Stimulated activated naive B cell treated with anti-CD40 and anti-IgM and Interleukin-4, amounts not matched to agents 10 μg/mL and 1 μg/mL and 100 μg/mL, for 72 hours (primary cell): ENCODE measurements around the gene IL11RA.
A peak's percentile ranks its signal among the peaks of the same experiment; 100 is the strongest.
"Not testable (repeated sequence)": the region's sequence is repeated elsewhere in the genome, so short reads cannot be mapped to it uniquely, and the experiment has no call there.

Experiments used
- ATAC-seq, 2 donors: fragments of 150-1000 bp; cut with Tn5 transposase; replicated peaks; 2 replicates each; pipeline ENCODE4 v1.10.0; 2021; ENCODE audit warnings: moderate library complexity in 1 of 2
- DNase-seq: peaks from one replicate; pipeline ENCODE4 v3.0.0; 2021
- H3K27ac Mint-ChIP-seq: one replicate; pipeline ENCODE4 v1.8.0; 2022; ENCODE audit warnings: mild to moderate bottlenecking, mixed read lengths
- H3K27me3 Mint-ChIP-seq, 2 donors: one replicate each; pipeline ENCODE4 v1.8.0; 2022; ENCODE audit warnings: mixed read lengths in 2 of 2
- H3K36me3 Mint-ChIP-seq, 2 donors: one replicate each; pipeline ENCODE4 v1.8.0; 2022; ENCODE audit warnings: mixed read lengths in 2 of 2, mild to moderate bottlenecking in 1 of 2
- H3K4me1 Mint-ChIP-seq, 2 donors: one replicate each; pipeline ENCODE4 v1.8.0; 2022; ENCODE audit warnings: mixed read lengths in 2 of 2, mild to moderate bottlenecking in 1 of 2
- H3K4me3 Mint-ChIP-seq, 2 donors: one replicate each; pipeline ENCODE4 v1.8.0; 2022; ENCODE audit warnings: mild to moderate bottlenecking in 2 of 2, mixed read lengths in 2 of 2, moderate library complexity in 1 of 2
- H3K9me3 Mint-ChIP-seq, 2 donors: one replicate each; pipeline ENCODE4 v1.8.0; 2022; ENCODE audit warnings: mixed read lengths in 2 of 2, mild to moderate bottlenecking in 1 of 2

The IL11RA gene

DNA sequence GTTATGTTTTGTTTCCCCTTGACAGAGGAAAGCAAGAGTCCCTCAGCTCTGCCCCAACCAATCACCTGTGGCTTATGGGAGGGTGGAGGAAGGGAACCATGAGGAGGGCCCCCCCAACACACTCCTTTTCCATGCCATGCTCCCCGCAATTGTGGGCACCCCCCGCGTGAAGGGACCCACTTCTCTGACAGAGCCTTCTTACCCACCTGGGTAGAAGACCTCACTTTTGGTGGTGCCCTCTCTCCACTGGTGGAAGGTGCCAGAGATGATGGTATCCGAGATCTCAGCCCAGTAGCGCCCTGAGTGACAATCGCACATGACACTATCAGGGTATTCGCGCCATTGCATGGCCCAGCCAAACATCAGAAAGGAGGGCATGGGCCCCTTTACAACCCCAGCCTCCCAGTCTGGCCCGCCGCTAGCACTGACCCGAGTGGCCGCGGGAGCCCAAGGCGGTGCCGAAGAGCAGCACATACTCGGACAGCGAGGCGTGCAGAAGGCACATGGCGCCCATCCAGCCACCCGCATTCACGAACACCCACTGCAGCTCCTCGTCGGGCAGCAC is 15.1 kb upstream of the IL11RA start:
- Mint-ChIP-seq H3K27me3 (no peaks in the 10 kb centered on the region), H3K4me1 (peaks cover 26 to 41% of the 10 kb centered on the region in 2 donors), H3K27ac (peak overlapping the region; percentile 83), H3K4me3 (peak overlapping the region; percentile 88 to 93), H3K9me3 (no peaks in the 10 kb centered on the region), H3K36me3 (peaks cover 12 to 36% of the 10 kb centered on the region in 2 donors)
- no peak for DNase-seq
- ATAC-seq: peak in 1 of 2 donors; percentile 29

GRCh38 chr9:34637356-34638137 is 14.4 kb upstream of the IL11RA start, which contains the start of gene SIGMAR1:
Gene SIGMAR1 (minus strand): TSS chr9:34637787. CDS start chr9:34637697, 90 bp downstream.
- ATAC-seq: peak; percentile 92 to 94
- H3K9me3 Mint-ChIP-seq: no peaks in the 10 kb centered on the region
- H3K4me1 Mint-ChIP-seq: peaks cover 26 to 41% of the 10 kb centered on the region in 2 donors
- H3K27me3 Mint-ChIP-seq: no peaks in the 10 kb centered on the region
- peak within 1 kb of the TSS; percentile 88 to 93 for H3K4me3 Mint-ChIP-seq
- peaks cover 12 to 29% of the 10 kb centered on the region in 2 donors for H3K36me3 Mint-ChIP-seq
- peak within 1 kb of the TSS; percentile 95 for H3K27ac Mint-ChIP-seq
- peak; percentile 92 for DNase-seq

DNA sequence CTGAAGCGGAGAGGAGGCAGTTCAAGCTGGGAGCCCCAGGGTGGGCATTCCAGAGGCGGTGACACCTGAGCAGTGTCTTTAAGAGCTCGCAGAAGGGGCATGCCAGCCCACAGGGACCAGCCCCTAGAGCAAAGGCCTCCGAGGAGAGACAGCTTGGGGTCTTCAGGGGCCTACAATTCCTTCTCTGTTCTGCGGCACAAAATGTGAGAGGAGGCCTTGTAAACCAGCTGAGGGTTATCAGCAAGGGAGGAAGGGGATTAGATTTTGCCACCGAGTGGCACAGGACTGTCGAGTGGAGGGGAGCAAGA is 13.9 kb upstream of the IL11RA start:
- no peaks in the 10 kb centered on the region for H3K27me3 Mint-ChIP-seq
- ATAC-seq: no peak
- no peak for DNase-seq
- peaks cover 10 to 26% of the 10 kb centered on the region in 2 donors for H3K36me3 Mint-ChIP-seq
- peak overlapping the region; percentile 95 for H3K27ac Mint-ChIP-seq
- peaks cover 26 to 41% of the 10 kb centered on the region in 2 donors for H3K4me1 Mint-ChIP-seq
- H3K9me3 Mint-ChIP-seq: no peaks in the 10 kb centered on the region
- peak overlapping the region; percentile 88 to 93 for H3K4me3 Mint-ChIP-seq

DNA sequence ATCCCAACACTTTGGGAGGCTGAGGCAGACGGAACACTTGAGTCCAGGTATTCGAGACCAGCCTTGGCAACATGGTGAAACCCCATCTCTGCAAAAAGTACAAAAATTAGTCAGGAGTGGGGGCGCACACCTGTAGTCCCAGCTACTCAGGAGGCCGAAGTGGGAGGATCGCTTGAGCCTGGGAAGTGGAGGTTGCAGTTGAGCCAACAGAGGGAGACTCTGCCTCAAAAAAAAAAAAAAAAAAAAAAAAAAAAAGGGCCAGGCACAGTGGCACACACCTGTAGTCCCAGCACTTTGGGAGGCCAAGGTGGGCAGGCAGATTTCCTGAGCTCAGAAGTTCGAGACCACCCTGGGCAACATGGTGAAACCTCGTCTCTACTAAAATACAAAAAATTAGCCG is 12.7 kb upstream of the IL11RA start:
- not testable (repeated sequence) for H3K4me3 Mint-ChIP-seq, H3K27ac Mint-ChIP-seq, DNase-seq, H3K9me3 Mint-ChIP-seq, H3K27me3 Mint-ChIP-seq, ATAC-seq
- H3K4me1 Mint-ChIP-seq: peaks cover 22 to 34% of the 10 kb centered on the region in 2 donors
- peaks cover 10 to 20% of the 10 kb centered on the region in 2 donors for H3K36me3 Mint-ChIP-seq

DNA sequence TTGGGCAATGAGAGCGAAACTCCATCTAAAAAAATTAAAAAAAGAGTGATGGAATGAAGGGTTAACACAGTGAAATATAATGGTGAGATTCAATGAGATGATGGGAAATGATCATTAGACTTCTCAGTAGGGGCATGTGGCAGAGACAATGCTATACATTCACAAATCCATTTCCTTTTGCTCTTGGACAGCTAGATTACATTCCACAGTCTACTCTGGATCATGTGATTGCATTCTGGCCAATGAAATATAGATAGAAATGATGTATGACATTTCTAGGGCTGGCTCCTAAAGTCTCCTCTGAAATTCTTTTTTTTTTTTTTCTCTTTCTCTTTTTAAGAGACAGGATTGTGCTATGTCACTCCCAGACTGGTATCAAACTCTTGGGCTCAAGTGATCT is 9.3 kb upstream of the IL11RA start:
- Mint-ChIP-seq H3K27ac (no peak overlapping the region), H3K36me3 (peaks cover 0 to 4% of the 10 kb centered on the region in 2 donors), H3K4me3 (no peak overlapping the region), H3K9me3 (no peaks in the 10 kb centered on the region), H3K4me1 (peaks cover 18 to 22% of the 10 kb centered on the region in 2 donors), H3K27me3 (no peaks in the 10 kb centered on the region)
- no peak for ATAC-seq
- no peak for DNase-seq

- DNase-seq: no peak
- Mint-ChIP-seq H3K4me1 (peaks cover 22 to 35% of the 10 kb centered on the region in 2 donors), H3K9me3 (no peaks in the 10 kb centered on the region), H3K27me3 (no peaks in the 10 kb centered on the region), H3K36me3 (peaks cover 19 to 25% of the 10 kb centered on the region in 2 donors), H3K27ac (no peak overlapping the region), H3K4me3 (no peak overlapping the region)
- ATAC-seq: no peak
These were observed 7.1 kb upstream of the IL11RA start for GRCh38 chr9:34644766-34645314.

- H3K4me3 Mint-ChIP-seq: peak within 1 kb of the TSS; percentile 88 to 95
- no peaks in the 10 kb centered on the region for H3K9me3 Mint-ChIP-seq
- H3K27me3 Mint-ChIP-seq: no peaks in the 10 kb centered on the region
- H3K36me3 Mint-ChIP-seq: peaks cover 22 to 26% of the 10 kb centered on the region in 2 donors
- H3K27ac Mint-ChIP-seq: peak within 1 kb of the TSS; percentile 88
- ATAC-seq: peak; percentile 91 to 92
- H3K4me1 Mint-ChIP-seq: peaks cover 22 to 45% of the 10 kb centered on the region in 2 donors
- peak; percentile 88 for DNase-seq
These were observed 5.5 kb upstream of the IL11RA start, which contains the start of gene GALT for GRCh38 chr9:34646211-34647083. Gene GALT (plus strand): TSS chr9:34646675. CDS start chr9:34646705, 30 bp downstream.

DNA sequence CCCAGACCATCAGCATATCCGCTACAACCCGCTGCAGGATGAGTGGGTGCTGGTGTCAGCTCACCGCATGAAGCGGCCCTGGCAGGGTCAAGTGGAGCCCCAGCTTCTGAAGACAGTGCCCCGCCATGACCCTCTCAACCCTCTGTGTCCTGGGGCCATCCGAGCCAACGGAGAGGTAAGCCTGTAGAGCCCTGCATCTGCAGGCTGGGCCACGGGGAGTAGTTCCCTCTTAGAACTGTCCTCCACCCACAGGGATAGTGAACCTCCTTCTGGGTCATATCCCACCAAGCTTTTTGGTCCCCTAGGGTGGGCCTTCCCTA is 4.9 kb upstream of the IL11RA start:
- Mint-ChIP-seq H3K27me3 (no peaks in the 10 kb centered on the region), H3K4me1 (peaks cover 22 to 51% of the 10 kb centered on the region in 2 donors), H3K9me3 (no peaks in the 10 kb centered on the region), H3K4me3 (peak overlapping the region; percentile 88 to 95), H3K36me3 (peaks cover 24 to 26% of the 10 kb centered on the region in 2 donors), H3K27ac (peak overlapping the region; percentile 88)
- ATAC-seq (no peak), DNase-seq (no peak)

DNA sequence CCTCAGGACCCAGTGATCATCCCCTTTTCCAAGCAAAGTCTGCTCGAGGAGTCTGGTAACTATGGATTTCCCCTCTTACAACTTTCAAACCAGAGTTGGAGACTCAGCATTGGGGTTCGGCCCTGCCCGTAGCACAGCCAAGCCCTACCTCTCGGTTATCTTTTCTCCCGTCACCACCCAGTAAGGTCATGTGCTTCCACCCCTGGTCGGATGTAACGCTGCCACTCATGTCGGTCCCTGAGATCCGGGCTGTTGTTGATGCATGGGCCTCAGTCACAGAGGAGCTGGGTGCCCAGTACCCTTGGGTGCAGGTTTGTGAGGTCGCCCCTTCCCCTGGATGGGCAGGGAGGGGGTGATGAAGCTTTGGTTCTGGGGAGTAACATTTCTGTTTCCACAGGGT is 4.3 kb upstream of the IL11RA start:
- Mint-ChIP-seq H3K27ac (peak overlapping the region; percentile 88), H3K36me3 (peaks cover 24 to 28% of the 10 kb centered on the region in 2 donors), H3K27me3 (no peaks in the 10 kb centered on the region), H3K9me3 (no peaks in the 10 kb centered on the region), H3K4me1 (peaks cover 26 to 57% of the 10 kb centered on the region in 2 donors), H3K4me3 (peak overlapping the region; percentile 88 to 95)
- no peak for ATAC-seq
- no peak for DNase-seq

GRCh38 chr9:34648673-34649072 is 3.3 kb upstream of the IL11RA start:
- DNase-seq: no peak
- H3K4me1 Mint-ChIP-seq: peaks cover 31 to 64% of the 10 kb centered on the region in 2 donors
- peaks cover 27 to 28% of the 10 kb centered on the region in 2 donors for H3K36me3 Mint-ChIP-seq

DNA sequence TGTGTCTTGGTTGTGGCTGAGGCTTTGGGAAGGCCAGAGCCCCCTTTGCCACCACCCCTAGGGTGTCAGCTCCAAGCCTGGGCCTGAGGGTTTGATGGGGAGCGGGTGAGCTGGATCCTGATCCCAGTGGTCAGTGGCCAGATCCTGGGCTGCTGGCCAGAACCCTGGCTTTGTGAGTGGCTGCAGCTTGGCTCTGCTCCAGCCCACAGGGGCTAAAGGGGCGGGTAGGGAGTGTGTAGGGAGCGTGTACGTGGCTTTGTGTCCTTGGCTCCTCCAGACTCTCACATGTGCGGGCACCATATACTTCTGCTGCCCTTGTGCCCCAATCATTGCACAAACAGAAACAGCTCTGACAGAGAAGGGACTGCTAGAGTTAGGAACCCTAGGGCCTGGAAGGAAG is 1.2 kb upstream of the IL11RA start:
- Mint-ChIP-seq H3K27me3 (no peaks in the 10 kb centered on the region), H3K4me3 (no peak overlapping the region), H3K9me3 (no peaks in the 10 kb centered on the region), H3K36me3 (peaks cover 27 to 35% of the 10 kb centered on the region in 2 donors), H3K27ac (no peak overlapping the region), H3K4me1 (peaks cover 31 to 64% of the 10 kb centered on the region in 2 donors)
- DNase-seq (no peak), ATAC-seq (no peak)

More at GRCh38 chr9:34648673-34649072, 3.3 kb upstream of the IL11RA start:
- Mint-ChIP-seq H3K27me3 (no peaks in the 10 kb centered on the region), H3K4me3 (peak overlapping the region in 1 of 2 donors; percentile 46), H3K27ac (no peak overlapping the region), H3K9me3 (no peaks in the 10 kb centered on the region)
- ATAC-seq: no peak

DNA sequence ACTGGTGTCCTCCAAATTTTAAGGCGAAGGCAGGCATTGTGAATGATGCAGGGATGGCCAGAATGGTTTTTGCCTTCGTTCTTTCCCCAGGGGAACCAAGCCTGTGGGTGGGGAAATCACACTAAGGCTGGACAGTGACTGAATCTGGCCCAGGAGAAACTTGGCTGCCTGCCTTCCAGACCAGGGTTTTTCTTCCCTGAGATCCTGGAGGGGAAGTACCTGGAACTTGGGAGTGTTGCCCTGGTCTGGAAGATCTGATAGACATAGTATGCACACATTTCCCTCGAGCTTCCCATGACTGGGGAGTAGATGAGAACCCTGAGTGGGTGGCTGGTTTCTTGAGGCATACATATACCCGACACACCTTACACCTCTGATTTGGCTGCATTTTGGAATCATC is 664 bp upstream of the IL11RA start:
- peaks cover 27 to 35% of the 10 kb centered on the region in 2 donors for H3K36me3 Mint-ChIP-seq
- peaks cover 28 to 60% of the 10 kb centered on the region in 2 donors for H3K4me1 Mint-ChIP-seq
- H3K9me3 Mint-ChIP-seq: no peaks in the 10 kb centered on the region
- no peak overlapping the region for H3K4me3 Mint-ChIP-seq
- no peak for DNase-seq
- H3K27ac Mint-ChIP-seq: no peak overlapping the region
- no peaks in the 10 kb centered on the region for H3K27me3 Mint-ChIP-seq
- ATAC-seq: no peak

GRCh38 chr9:34652602-34653000 is 616 bp downstream of the IL11RA start:
- no peak for DNase-seq
- Mint-ChIP-seq H3K27ac (peak overlapping the region; percentile 14), H3K4me3 (no peak overlapping the region), H3K9me3 (no peaks in the 10 kb centered on the region), H3K4me1 (peaks cover 22 to 51% of the 10 kb centered on the region in 2 donors), H3K27me3 (no peaks in the 10 kb centered on the region), H3K36me3 (peaks cover 27 to 31% of the 10 kb centered on the region in 2 donors)
- ATAC-seq: no peak
